Fibroblast of lung (primary cell): ENCODE measurements around the gene WSCD1. TPM values are rescaled to one million over a fixed set of nuclear protein-coding genes. Genes with fewer than 3 reads are reported as not detected.

Source experiments
- DNase-seq, 2 donors: peaks; one replicate each; pipeline versions ENCODE4 v3.0.0 to v3.0.0-alpha.2; 2010; ENCODE audit warnings: low read depth in 2 of 2
- H2AFZ ChIP-seq: 2 replicates; pipeline ENCODE4 v1.5.1; 2012; ENCODE audit warnings: low read length, control low read depth, inconsistent platforms
- H3K27ac ChIP-seq: 2 replicates; pipeline ENCODE4 v1.5.1; 2011; ENCODE audit warnings: low read length, control low read depth; ENCODE audit not compliant: insufficient read depth
- H3K27me3 ChIP-seq: 2 replicates; pipeline ENCODE4 v1.5.1; 2011; ENCODE audit warnings: mild to moderate bottlenecking, low read length; ENCODE audit not compliant: control insufficient read depth, insufficient read depth
- H3K36me3 ChIP-seq: 2 replicates; pipeline ENCODE4 v1.5.1; 2011; ENCODE audit warnings: low read length; ENCODE audit not compliant: control insufficient read depth, insufficient read depth
- H3K4me1 ChIP-seq: 2 replicates; pipeline ENCODE4 v1.5.1; 2011; ENCODE audit warnings: low read length; ENCODE audit not compliant: control insufficient read depth, insufficient read depth; ENCODE audit errors: extremely low read depth
- H3K4me2 ChIP-seq: 2 replicates; pipeline ENCODE4 v1.5.1; 2011; ENCODE audit warnings: low read length, control low read depth; ENCODE audit not compliant: insufficient read depth; ENCODE audit errors: extremely low read depth
- H3K4me3 ChIP-seq, 4 experiments: fragments of 200-600 bp in 1 of 4; sonication (generic) in 1 of 4; replicated peaks in 1 of 4; 2 replicates each; pipeline ENCODE4 v1.5.1; 2011 to 2016; ENCODE audit warnings: low read length in 4 of 4, low read depth in 3 of 4, mild to moderate bottlenecking in 3 of 4, control low read depth in 2 of 4, inconsistent platforms in 1 of 4, mixed read lengths in 1 of 4; ENCODE audit not compliant: insufficient read depth in 1 of 4; ENCODE audit errors: control extremely low read depth in 1 of 4
- H3K79me2 ChIP-seq: 2 replicates; pipeline ENCODE4 v1.5.1; 2012; ENCODE audit warnings: mild to moderate bottlenecking, low read length, inconsistent platforms; ENCODE audit not compliant: control insufficient read depth, insufficient read depth
- H3K9ac ChIP-seq: 2 replicates; pipeline ENCODE4 v1.5.1; 2011; ENCODE audit warnings: mild to moderate bottlenecking, low read length, control low read depth; ENCODE audit not compliant: insufficient read depth
- H3K9me3 ChIP-seq: 2 replicates; pipeline ENCODE4 v1.5.1; 2012; ENCODE audit warnings: low read depth, low read length; ENCODE audit not compliant: control insufficient read depth, insufficient read depth
- H4K20me1 ChIP-seq: 2 replicates; pipeline ENCODE4 v1.5.1; 2011; ENCODE audit warnings: low read length; ENCODE audit not compliant: control insufficient read depth, insufficient read depth; ENCODE audit errors: extremely low read depth
- CTCF ChIP-seq, 2 donors: IDR thresholded peaks in 1 of 2; conservative IDR thresholded peaks in 1 of 2; 1 replicate in 1 of 2; 2 replicates in 1 of 2; pipeline ENCODE4 v1.5.1; 2011 to 2012; ENCODE audit warnings: low read length in 2 of 2, control low read depth in 1 of 2, inconsistent platforms in 1 of 2, low read depth in 1 of 2, mild to moderate bottlenecking in 1 of 2
- EZH2 ChIP-seq: IDR thresholded peaks from 2 replicates; pipeline ENCODE4 v1.5.1; 2012; ENCODE audit warnings: low read length, control low read depth, mild to moderate bottlenecking; ENCODE audit errors: missing control alignments
- polyA plus RNA-seq, 2 donors: library from polyadenylated mRNA; depleted of rRNA in 1 of 2; stranded (reverse) in 1 of 2; unstranded in 1 of 2; fragments of >200 nt; gene quantifications; 2 replicates each; pipeline ENCODE4 v1.2.1, GENCODE V29; 2011 to 2012; ENCODE audit warnings: missing spikeins in 1 of 2
- total RNA-seq: library from RNA; depleted of rRNA; stranded (reverse); fragments of >200 nt; gene quantifications from 2 replicates; pipeline ENCODE4 v1.2.1, GENCODE V29; 2014

WSCD1 gene
- total and polyA plus RNA-seq, 2 donors (not counting 1 experiment from before 2014, with no cell fraction given), result 0.56 to 0.83 TPM

DNA sequence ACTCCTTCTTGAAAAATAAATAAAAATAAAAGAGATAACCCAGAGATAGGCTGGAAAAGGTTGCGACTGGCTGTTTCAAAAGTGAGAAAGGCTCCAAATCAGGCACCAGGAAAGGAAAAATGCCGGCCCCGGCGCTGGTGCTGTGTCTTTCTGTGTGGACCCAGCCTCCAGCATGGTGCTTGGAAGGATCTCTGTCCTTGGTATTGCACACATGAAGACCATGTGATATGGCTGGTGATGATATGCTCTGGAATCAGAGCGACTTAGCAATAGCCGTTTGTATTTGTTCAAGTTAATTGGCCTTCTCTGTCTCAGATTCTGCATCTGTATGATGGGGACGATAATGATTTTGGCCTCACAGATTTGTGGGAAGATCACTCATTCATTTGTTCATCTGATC, 3.4 kb downstream of the WSCD1 start:
- TF ChIP-seq EZH2 (no peak), CTCF (conservative IDR thresholded peaks at IDR 0.05 in 1 of 2, IDR thresholded peaks at IDR 0.05 in 1 of 2; ENCODE audit: low read depth in 1 of 2, low read length in 2 of 2) (no peak)
- peaks cover 17% of the 10 kb centered on the region for H3K27me3 ChIP-seq

DNA sequence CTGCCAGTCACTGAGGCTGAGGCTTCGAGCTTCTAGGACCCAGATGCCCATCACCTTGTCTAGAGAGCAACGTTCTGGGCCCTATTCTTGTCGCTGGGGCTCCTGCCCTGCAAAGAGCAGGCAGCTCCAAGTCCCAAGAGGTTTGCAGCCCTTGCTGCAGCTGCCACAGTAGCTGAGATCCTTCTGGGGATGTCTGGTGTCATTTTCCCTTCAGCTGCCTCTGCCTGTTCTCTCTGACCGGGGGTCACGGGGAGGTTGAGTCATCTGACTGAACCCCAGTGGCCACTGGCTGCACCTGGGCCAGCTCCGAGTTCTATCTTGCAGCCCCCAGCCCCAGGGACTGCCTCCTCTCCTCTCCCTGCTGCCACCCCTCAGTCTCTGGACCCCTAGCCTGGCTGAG, 4.9 kb downstream of the WSCD1 start:
- TF ChIP-seq CTCF (conservative IDR thresholded peaks at IDR 0.05 in 1 of 2, IDR thresholded peaks at IDR 0.05 in 1 of 2; ENCODE audit: low read depth in 1 of 2, low read length in 2 of 2), result no peak
- no peak for TF ChIP-seq EZH2
- Histone ChIP-seq H4K20me1 (no peaks in the 10 kb centered on the region), H3K4me3 (no peak overlapping the region), H3K79me2 (no peaks in the 10 kb centered on the region), H3K27ac (no peak overlapping the region), H2AFZ (no peak overlapping the region), H3K9me3 (no peaks in the 10 kb centered on the region), H3K9ac (no peak overlapping the region), H3K36me3 (no peaks in the 10 kb centered on the region), H3K4me2 (no peak overlapping the region), H3K4me1 (no peaks in the 10 kb centered on the region), H3K27me3 (peaks cover 9% of the 10 kb centered on the region)
- DNase-seq, result no peak

More for the DNA sequence above, 3.4 kb downstream of the WSCD1 start:
- no peak overlapping the region for H3K27ac ChIP-seq
- H3K9ac ChIP-seq, result no peak overlapping the region
- H3K4me2 ChIP-seq, result no peak overlapping the region
- H3K79me2 ChIP-seq, result no peaks in the 10 kb centered on the region
- H3K4me3 ChIP-seq, result no peak overlapping the region
- no peak overlapping the region for H2AFZ ChIP-seq
- DNase-seq, result no peak
- H3K9me3 ChIP-seq, result no peaks in the 10 kb centered on the region
- H3K36me3 ChIP-seq, result no peaks in the 10 kb centered on the region
- no peaks in the 10 kb centered on the region for H4K20me1 ChIP-seq
- H3K4me1 ChIP-seq, result no peaks in the 10 kb centered on the region

GRCh38 chr17:6075845-6076244, 5.7 kb downstream of the WSCD1 start:
- H3K4me2 ChIP-seq, result no peak overlapping the region
- no peak for TF ChIP-seq EZH2
- peaks cover 8% of the 10 kb centered on the region for H3K27me3 ChIP-seq
- H3K9ac ChIP-seq, result no peak overlapping the region
- H4K20me1 ChIP-seq, result no peaks in the 10 kb centered on the region
- H3K27ac ChIP-seq, result no peak overlapping the region
- H3K79me2 ChIP-seq, result no peaks in the 10 kb centered on the region
- no peak for DNase-seq
- H3K4me3 ChIP-seq, result no peak overlapping the region
- H3K4me1 ChIP-seq, result no peaks in the 10 kb centered on the region
- no peaks in the 10 kb centered on the region for H3K9me3 ChIP-seq
- H2AFZ ChIP-seq, result no peak overlapping the region
- no peaks in the 10 kb centered on the region for H3K36me3 ChIP-seq
